ENCODE measurements around the gene CCDC88C. TPM values are rescaled to one million over a fixed set of nuclear protein-coding genes. Genes with fewer than 3 reads are reported as not detected.
"Not testable (repeated sequence)": the region's sequence is repeated elsewhere in the genome, so short reads cannot be mapped to it uniquely, and the experiment has no call there.

The CCDC88C gene
- total RNA-seq, 2 donors from 2014 or later, result 36.3 to 57.4 TPM

DNA sequence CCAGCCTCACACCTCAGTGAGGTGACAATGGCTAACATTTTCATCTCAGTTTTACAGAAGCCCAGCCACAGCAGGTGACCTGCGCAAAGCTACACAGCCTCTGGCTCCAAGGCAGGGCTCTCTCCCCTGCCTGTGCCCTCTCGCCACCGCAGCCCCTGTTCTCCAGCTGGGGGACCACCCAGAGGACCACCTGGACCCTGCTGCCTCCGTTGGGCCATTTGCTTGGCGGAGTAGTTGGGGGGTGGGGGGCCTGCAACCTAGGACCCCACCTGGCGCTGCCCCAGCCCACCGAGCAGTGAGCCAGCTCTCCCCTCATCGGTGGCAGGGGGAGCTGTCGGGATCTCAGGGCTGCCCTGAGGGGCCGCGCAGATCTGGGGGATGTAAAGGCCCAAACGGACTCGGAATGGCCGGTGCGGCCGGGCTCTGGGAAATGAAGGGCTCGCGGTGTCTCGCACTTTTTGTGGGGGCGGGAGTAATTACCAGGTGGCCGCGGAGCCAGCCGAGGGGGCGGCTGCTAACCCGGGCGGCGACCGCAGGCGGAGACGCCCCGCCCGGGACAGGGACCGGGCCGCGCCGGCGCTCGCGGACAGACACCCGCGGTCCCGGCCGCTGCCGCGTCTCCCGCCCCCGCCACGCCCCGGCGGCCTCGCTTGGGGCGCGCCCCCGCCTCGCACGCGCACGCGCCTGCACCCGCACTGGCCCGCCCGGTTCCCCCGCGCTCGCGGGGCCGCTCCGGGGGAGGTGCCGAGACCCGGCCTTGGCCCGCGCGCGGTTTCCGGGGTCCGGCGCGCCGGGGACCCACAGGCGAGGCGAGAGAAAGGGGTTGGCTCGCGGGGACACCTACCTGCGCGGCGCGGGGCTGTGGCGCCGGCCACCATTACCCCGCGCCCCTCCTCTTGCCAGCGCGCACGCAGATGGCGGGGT lies 164.5 kb downstream of the CCDC88C start:
- no peaks in the 10 kb centered on the region for H3K9me3 ChIP-seq
- no peaks in the 10 kb centered on the region for H3K27me3 ChIP-seq
- ATAC-seq, result peak; percentile 70
- H3K36me3 ChIP-seq (replicated peaks in 1 of 2; ENCODE audit: insufficient read depth in 1 of 2, low read depth in 2 of 2), result no peaks in the 10 kb centered on the region
- H3K4me3 ChIP-seq, result peak overlapping the region in 1 of 2 donors; percentile 37
- 2% methylated on average over 93 of the region's 95 CpGs; no CpG with 5 or more reads in 1 of the 2 donors for WGBS, 2 donors
- intact Hi-C loops (cut with DNase I), result no loop called here
- DNase-seq, result peak in 1 of 4 donors; percentile 52
- H3K27ac ChIP-seq, result no peak overlapping the region
- no peak for TF ChIP-seq POLR2A (IDR thresholded peaks at IDR 0.05)
- TF ChIP-seq, protein P1, sequence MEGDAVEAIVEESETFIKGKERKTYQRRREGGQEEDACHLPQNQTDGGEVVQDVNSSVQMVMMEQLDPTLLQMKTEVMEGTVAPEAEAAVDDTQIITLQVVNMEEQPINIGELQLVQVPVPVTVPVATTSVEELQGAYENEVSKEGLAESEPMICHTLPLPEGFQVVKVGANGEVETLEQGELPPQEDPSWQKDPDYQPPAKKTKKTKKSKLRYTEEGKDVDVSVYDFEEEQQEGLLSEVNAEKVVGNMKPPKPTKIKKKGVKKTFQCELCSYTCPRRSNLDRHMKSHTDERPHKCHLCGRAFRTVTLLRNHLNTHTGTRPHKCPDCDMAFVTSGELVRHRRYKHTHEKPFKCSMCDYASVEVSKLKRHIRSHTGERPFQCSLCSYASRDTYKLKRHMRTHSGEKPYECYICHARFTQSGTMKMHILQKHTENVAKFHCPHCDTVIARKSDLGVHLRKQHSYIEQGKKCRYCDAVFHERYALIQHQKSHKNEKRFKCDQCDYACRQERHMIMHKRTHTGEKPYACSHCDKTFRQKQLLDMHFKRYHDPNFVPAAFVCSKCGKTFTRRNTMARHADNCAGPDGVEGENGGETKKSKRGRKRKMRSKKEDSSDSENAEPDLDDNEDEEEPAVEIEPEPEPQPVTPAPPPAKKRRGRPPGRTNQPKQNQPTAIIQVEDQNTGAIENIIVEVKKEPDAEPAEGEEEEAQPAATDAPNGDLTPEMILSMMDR (IDR thresholded peaks at IDR 0.05), result no peak
- peaks cover 13% of the 10 kb centered on the region for H3K4me1 ChIP-seq

GRCh38 chr14:91250912-91251311 lies 166.7 kb downstream of the CCDC88C start:
- ATAC-seq (no peak), DNase-seq (no peak)
- Histone ChIP-seq H3K36me3 (replicated peaks in 1 of 2; ENCODE audit: insufficient read depth in 1 of 2, low read depth in 2 of 2) (no peaks in the 10 kb centered on the region), H3K4me1 (peaks cover 13% of the 10 kb centered on the region), H3K27me3 (no peaks in the 10 kb centered on the region), H3K4me3 (no peak overlapping the region), H3K9me3 (no peaks in the 10 kb centered on the region), H3K27ac (no peak overlapping the region)
- intact Hi-C loops (cut with DNase I), result no loop called here
- TF ChIP-seq, protein P1 (IDR thresholded peaks at IDR 0.05), result no peak
- no peak for TF ChIP-seq POLR2A (IDR thresholded peaks at IDR 0.05)
- WGBS, 2 donors, result 55 to 75% methylated on average over 5 of the region's 5 CpGs

GRCh38 chr14:91249841-91250616 lies 167.6 kb downstream of the CCDC88C start:
- DNase-seq (no peak), ATAC-seq (no peak)
- H3K4me1 ChIP-seq, result peaks cover 13% of the 10 kb centered on the region
- H3K9me3 ChIP-seq, result no peaks in the 10 kb centered on the region
- TF ChIP-seq, protein P1 (IDR thresholded peaks at IDR 0.05), result no peak
- no peak for TF ChIP-seq POLR2A (IDR thresholded peaks at IDR 0.05)
- H3K27ac ChIP-seq, result peak overlapping the region in 1 of 4 donors; percentile 40
- WGBS, 2 donors, result 59 to 81% methylated on average over 9 to 10 of the region's 10 CpGs
- H3K36me3 ChIP-seq (replicated peaks in 1 of 2; ENCODE audit: insufficient read depth in 1 of 2, low read depth in 2 of 2), result no peaks in the 10 kb centered on the region
- no peaks in the 10 kb centered on the region for H3K27me3 ChIP-seq
- intact Hi-C loops (cut with DNase I), result no loop called here
- no peak overlapping the region for H3K4me3 ChIP-seq

DNA sequence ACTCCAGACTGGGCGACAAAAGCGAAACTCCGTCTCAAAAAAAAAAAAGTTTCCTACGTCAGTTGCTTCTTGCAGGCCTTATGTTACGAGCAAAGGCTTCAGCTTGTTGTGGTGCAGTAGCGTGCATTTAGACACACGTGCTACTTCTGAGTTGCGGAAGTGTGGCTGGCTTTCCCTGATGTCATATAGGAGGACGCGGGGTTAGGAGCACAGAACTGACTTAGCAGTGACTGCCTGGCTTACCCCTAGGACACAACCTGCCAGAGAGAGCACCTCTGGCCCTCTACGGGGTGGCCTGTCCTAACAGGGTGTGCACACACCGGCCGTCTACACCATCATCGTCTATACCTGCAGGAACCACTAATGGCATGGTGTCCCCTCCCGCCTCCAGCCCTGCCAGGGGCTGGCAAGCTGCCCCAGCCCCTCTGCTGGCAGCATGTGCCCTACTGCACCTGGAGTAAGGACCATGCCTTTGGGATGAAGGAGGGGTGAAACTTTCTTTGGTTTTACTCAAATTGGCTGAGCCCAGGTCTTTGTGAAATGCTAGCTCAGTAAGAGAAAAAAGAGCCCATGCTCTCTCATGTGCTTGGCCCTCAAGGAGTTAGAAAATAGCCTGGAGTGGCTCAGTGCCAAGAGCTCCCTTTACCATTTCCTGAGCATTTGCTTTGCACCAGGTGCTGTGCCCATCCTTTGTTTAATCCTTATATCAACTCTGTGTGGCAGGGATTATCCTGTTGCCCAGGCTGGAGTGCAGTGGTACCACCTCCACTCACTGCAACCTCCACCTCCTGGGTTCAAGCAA lies 171.4 kb downstream of the CCDC88C start:
- Histone ChIP-seq H3K36me3 (replicated peaks in 1 of 2; ENCODE audit: insufficient read depth in 1 of 2, low read depth in 2 of 2) (no peaks in the 10 kb centered on the region), H3K27me3 (no peaks in the 10 kb centered on the region), H3K27ac (no peak overlapping the region), H3K4me1 (no peaks in the 10 kb centered on the region), H3K4me3 (no peak overlapping the region), H3K9me3 (no peaks in the 10 kb centered on the region)
- ATAC-seq (no peak), DNase-seq (no peak)
- intact Hi-C loops (cut with DNase I), result no loop called here
- 86 to 88% methylated on average over 12 to 15 of the region's 15 CpGs for WGBS, 2 donors
- TF ChIP-seq POLR2A (IDR thresholded peaks at IDR 0.05), result no peak
- TF ChIP-seq, protein P1 (IDR thresholded peaks at IDR 0.05), result no peak

DNA sequence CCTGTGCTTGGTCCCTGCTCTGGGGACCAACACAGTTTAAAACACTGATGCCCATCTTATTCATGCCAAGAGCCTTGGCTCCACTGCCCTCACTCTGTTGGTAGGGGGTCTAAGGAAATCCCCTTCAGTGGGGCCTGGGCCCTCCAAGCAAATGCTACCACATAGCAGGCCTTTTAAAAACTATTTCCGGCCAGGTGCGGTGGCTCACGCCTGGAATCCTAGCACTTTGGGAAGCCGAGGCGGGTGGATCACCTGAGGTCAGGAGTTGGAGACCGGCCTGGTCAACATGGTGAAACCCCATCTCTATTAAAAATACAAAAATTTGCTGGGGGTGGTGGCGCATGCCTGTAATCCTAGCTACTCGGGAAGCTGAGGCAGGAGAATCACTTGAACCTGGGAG lies 172.0 kb downstream of the CCDC88C start:
- H3K9me3 ChIP-seq; ATAC-seq; H3K36me3 ChIP-seq (replicated peaks in 1 of 2; ENCODE audit: insufficient read depth in 1 of 2, low read depth in 2 of 2); H3K27me3 ChIP-seq; H3K4me3 ChIP-seq; H3K4me1 ChIP-seq; intact Hi-C loops (cut with DNase I); DNase-seq; H3K27ac ChIP-seq: not testable (repeated sequence)
- WGBS, 2 donors, result 93 to 94% methylated on average over 8 of the region's 8 CpGs
